Smooth muscle cell (in vitro differentiated cells): ENCODE data around the gene ZNF609. TPM values are rescaled to one million over a fixed set of nuclear protein-coding genes. Genes with fewer than 3 reads are reported as not detected.

ENCODE experiments used
- DNase-seq: peaks from one replicate; lab custom pipeline; 2025; ENCODE audit not compliant: unreplicated experiment; lab: John Stamatoyannopoulos, UW
- H2AFZ ChIP-seq: fragments of 200-600 bp; sonication (generic); 2 replicates; pipeline ENCODE4 v1.6.0; 2016; ENCODE audit warnings: antibody characterized with exemption, low read depth, mild to moderate bottlenecking
- H3F3A ChIP-seq: fragments of 200-600 bp; sonication (generic); 2 replicates; pipeline ENCODE4 v1.6.0; 2017; ENCODE audit warnings: antibody characterized with exemption, low read depth
- H3K27ac ChIP-seq: fragments of 200-600 bp; sonication (generic); 2 replicates; pipeline ENCODE4 v1.5.1; 2016; ENCODE audit warnings: low read depth, mild to moderate bottlenecking
- H3K27me3 ChIP-seq: fragments of 200-600 bp; sonication (generic); 2 replicates; pipeline ENCODE4 v1.6.1; 2016; ENCODE audit warnings: low read depth, mild to moderate bottlenecking
- H3K36me3 ChIP-seq: fragments of 200-600 bp; sonication (generic); 2 replicates; pipeline ENCODE4 v1.5.1; 2016; ENCODE audit warnings: low read depth
- H3K4me1 ChIP-seq: fragments of 200-600 bp; sonication (generic); 2 replicates; pipeline ENCODE4 v1.5.1; 2016; ENCODE audit warnings: low read depth
- H3K4me2 ChIP-seq: fragments of 200-600 bp; sonication (generic); 2 replicates; pipeline ENCODE4 v1.6.0; 2016; ENCODE audit warnings: mild to moderate bottlenecking
- H3K4me3 ChIP-seq: fragments of 200-600 bp; sonication (generic); 2 replicates; pipeline ENCODE4 v1.5.1; 2016; ENCODE audit warnings: mild to moderate bottlenecking
- H3K79me2 ChIP-seq: fragments of 200-600 bp; sonication (generic); 2 replicates; pipeline ENCODE4 v1.6.0; 2016; ENCODE audit warnings: low read depth, mild to moderate bottlenecking
- H3K9ac ChIP-seq: fragments of 200-600 bp; sonication (generic); 2 replicates; pipeline ENCODE4 v1.6.0; 2016; ENCODE audit warnings: low read depth
- H3K9me3 ChIP-seq: fragments of 200-600 bp; sonication (generic); replicated peaks from 2 replicates; pipeline ENCODE4 v1.5.1; 2016; ENCODE audit warnings: low read depth
- H4K20me1 ChIP-seq: fragments of 200-600 bp; sonication (generic); 2 replicates; pipeline ENCODE4 v1.6.0; 2016; ENCODE audit warnings: low read depth
- CTCF ChIP-seq: fragments of 200-600 bp; sonication (generic); IDR thresholded peaks from 2 replicates; pipeline ENCODE4 v1.5.1; 2017; ENCODE audit warnings: borderline replicate concordance, mild to moderate bottlenecking, antibody characterized with exemption; ENCODE audit not compliant: insufficient read depth, poor library complexity, severe bottlenecking
- WGBS: methylation state at CpG from one replicate; pipeline ENCODE4 v1.1.7; 2016; ENCODE audit warnings: low lambda C conversion rate; 5-methylcytosine and 5-hydroxymethylcytosine counted together
- polyA plus RNA-seq: library from polyadenylated mRNA; unstranded; fragments of >200 nt; fragmentation: Nextera tagmentation; extraction: Ambion mirVana; gene quantifications from 2 replicates; pipeline ENCODE4 v1.2.1, GENCODE V29; 2016
- total RNA-seq: library from RNA; depleted of rRNA; stranded (reverse); fragments of >200 nt; gene quantifications from 2 replicates; pipeline ENCODE4 v1.2.3, GENCODE V29; 2014

The ZNF609 gene
- total and polyA plus RNA-seq, 2 experiments from 2014 or later: 9.9 to 15.6 TPM

DNA sequence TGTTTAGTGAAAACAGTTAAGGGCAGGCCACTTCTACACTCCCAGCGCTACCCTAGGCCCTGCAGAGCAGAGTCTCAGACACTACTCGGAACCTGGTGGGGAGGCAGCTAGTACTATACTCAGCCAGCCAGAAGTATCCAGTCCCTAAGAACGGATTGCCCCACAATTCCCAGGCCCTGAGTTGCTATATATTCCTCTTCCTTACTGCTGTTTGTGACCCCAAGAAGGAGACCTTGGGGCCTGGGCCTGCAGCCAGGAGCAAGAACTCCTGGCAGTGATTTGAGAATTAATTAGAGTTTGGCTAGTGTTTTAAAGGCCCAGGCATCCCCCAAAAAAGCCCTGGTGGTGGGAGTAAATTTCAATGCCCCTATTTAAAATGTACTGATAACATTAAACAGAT lies 227.3 kb downstream of the ZNF609 start:
- Histone ChIP-seq H3F3A (peaks cover 22% of the 10 kb centered on the region), H3K9me3 (no peaks in the 10 kb centered on the region), H3K27me3 (no peaks in the 10 kb centered on the region), H3K27ac (peak overlapping the region; percentile 19), H3K9ac (no peak overlapping the region), H4K20me1 (peaks cover 53% of the 10 kb centered on the region), H3K79me2 (peaks cover 15% of the 10 kb centered on the region), H3K4me1 (no peaks in the 10 kb centered on the region), H3K4me3 (no peak overlapping the region), H3K36me3 (peaks cover 4% of the 10 kb centered on the region), H2AFZ (no peak overlapping the region), H3K4me2 (no peak overlapping the region)
- no peak for DNase-seq
- WGBS: 98% methylated on average over 3 of the region's 3 CpGs
- no peak for TF ChIP-seq CTCF

- peaks cover 21% of the 10 kb centered on the region for H3F3A ChIP-seq
- H3K9ac ChIP-seq: no peak overlapping the region
- peaks cover 4% of the 10 kb centered on the region for H3K36me3 ChIP-seq
- H3K9me3 ChIP-seq: no peaks in the 10 kb centered on the region
- peaks cover 22% of the 10 kb centered on the region for H3K79me2 ChIP-seq
- peaks cover 64% of the 10 kb centered on the region for H4K20me1 ChIP-seq
- no peaks in the 10 kb centered on the region for H3K27me3 ChIP-seq
- H2AFZ ChIP-seq: no peak overlapping the region
- no peak overlapping the region for H3K4me3 ChIP-seq
- no peak overlapping the region for H3K27ac ChIP-seq
- WGBS: 95% methylated on average over 3 of the region's 3 CpGs
- TF ChIP-seq CTCF: no peak
- DNase-seq: no peak
- no peaks in the 10 kb centered on the region for H3K4me1 ChIP-seq
- H3K4me2 ChIP-seq: no peak overlapping the region
Measured at GRCh38 chr15:64688770-64689169, 228.4 kb downstream of the ZNF609 start.

DNA sequence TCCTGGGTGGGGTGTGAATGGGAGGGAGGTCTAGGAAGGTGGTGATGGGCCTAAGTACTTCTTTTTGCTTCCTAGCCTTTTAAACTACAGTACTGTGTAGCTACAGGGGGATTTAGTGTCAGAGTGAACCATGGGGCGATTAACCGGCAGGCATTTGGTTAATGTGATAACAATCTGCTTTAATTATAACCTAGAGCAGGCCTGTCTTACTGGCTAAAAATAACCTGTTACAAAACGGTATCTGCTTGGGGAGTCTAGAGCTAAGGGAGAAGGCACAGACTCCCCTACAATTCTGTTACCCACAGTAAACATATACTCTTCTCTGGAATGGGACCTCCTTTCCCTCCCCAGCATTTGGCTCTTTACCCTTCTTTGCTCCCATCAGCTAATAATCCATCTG lies 229.6 kb downstream of the ZNF609 start:
- TF ChIP-seq CTCF: no peak
- 53% methylated on average over 3 of the region's 3 CpGs for WGBS
- DNase-seq: no peak

DNA sequence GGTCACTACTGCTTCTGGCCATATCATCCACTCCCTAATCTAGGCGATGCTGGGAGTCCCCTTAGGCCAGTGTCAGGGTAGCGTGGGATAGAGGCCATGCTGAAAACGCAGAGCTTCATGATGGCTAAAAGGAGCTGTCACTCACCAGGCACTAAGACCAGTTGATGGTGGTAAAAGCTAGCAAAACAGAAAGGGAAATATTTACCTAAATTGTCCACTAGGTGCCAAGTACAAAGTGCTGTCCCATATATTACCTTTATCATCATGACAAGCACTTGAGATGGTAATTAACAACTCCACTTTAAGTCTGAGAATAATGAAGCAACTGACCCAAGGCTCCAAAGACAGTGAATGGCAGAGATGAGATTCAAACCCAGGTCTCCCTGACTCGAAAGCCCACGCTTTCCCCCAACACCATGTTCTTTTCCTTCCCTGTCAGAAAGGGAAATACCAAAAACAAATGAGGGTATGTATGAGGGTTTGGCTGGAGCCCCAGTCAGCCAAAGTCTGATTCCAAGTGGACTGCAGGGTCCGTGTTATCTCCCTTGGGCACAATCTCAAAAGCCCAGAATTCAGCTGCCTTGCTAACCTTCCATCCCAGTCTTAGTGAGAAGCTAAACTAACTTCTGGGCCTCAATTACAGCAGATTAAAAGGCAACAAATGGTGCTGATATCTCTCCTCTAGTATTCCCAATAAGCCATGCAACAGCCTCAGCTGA lies 230.4 kb downstream of the ZNF609 start:
- peaks cover 84% of the 10 kb centered on the region for H4K20me1 ChIP-seq
- peaks cover 4% of the 10 kb centered on the region for H3K36me3 ChIP-seq
- no peaks in the 10 kb centered on the region for H3K9me3 ChIP-seq
- 89% methylated on average over 6 of the region's 6 CpGs for WGBS
- no peak overlapping the region for H3K9ac ChIP-seq
- H3K4me2 ChIP-seq: no peak overlapping the region
- H3K79me2 ChIP-seq: peaks cover 42% of the 10 kb centered on the region
- no peak overlapping the region for H2AFZ ChIP-seq
- peaks cover 21% of the 10 kb centered on the region for H3F3A ChIP-seq
- no peak for DNase-seq
- no peak overlapping the region for H3K27ac ChIP-seq
- no peak for TF ChIP-seq CTCF
- H3K4me1 ChIP-seq: peaks cover 9% of the 10 kb centered on the region
- no peaks in the 10 kb centered on the region for H3K27me3 ChIP-seq
- no peak overlapping the region for H3K4me3 ChIP-seq

More for the DNA sequence above, 229.6 kb downstream of the ZNF609 start:
- peaks cover 21% of the 10 kb centered on the region for H3F3A ChIP-seq
- no peak overlapping the region for H3K4me3 ChIP-seq
- H3K79me2 ChIP-seq: peaks cover 35% of the 10 kb centered on the region
- H3K27ac ChIP-seq: no peak overlapping the region
- no peak overlapping the region for H3K9ac ChIP-seq
- H3K9me3 ChIP-seq: no peaks in the 10 kb centered on the region
- H4K20me1 ChIP-seq: peaks cover 76% of the 10 kb centered on the region
- H2AFZ ChIP-seq: no peak overlapping the region
- H3K4me1 ChIP-seq: peaks cover 2% of the 10 kb centered on the region
- no peaks in the 10 kb centered on the region for H3K27me3 ChIP-seq
- H3K4me2 ChIP-seq: no peak overlapping the region
- peaks cover 4% of the 10 kb centered on the region for H3K36me3 ChIP-seq
